Breast epithelium (tissue), 4 donors: Measurements from ENCODE around the gene THPO. TPM values are rescaled to one million over a fixed set of nuclear protein-coding genes. Genes with fewer than 3 reads are reported as not detected.

Source experiments
- DNase-seq, 2 donors: peaks; one replicate each; pipeline ENCODE4 v3.0.0-alpha.2; 2019; ENCODE audit warnings: low spot score in 2 of 2
- H3K27ac ChIP-seq, 2 donors: fragments of 200-600 bp; sonication (generic) in 1 of 2; one replicate each; pipeline ENCODE4 v1.5.1; 2016 to 2019; ENCODE audit warnings: mild to moderate bottlenecking in 1 of 2
- H3K27me3 ChIP-seq, 2 donors: fragments of 200-600 bp; sonication (generic) in 1 of 2; one replicate each; pipeline versions ENCODE4 v1.5.1 to v1.6.0; 2017 to 2019; ENCODE audit warnings: control low read depth in 1 of 2, mild to moderate bottlenecking in 1 of 2
- H3K36me3 ChIP-seq: fragments of 200-600 bp; one replicate; pipeline ENCODE4 v1.5.1; 2019
- H3K4me1 ChIP-seq, 2 donors: fragments of 200-600 bp; sonication (generic); one replicate each; pipeline ENCODE4 v1.5.1; 2016 to 2019; ENCODE audit warnings: control low read depth in 1 of 2
- H3K4me3 ChIP-seq, 3 donors: fragments of 200-600 bp; sonication (generic); 1 replicate in 2 of 3; 2 replicates in 1 of 3; pipeline ENCODE4 v1.5.1; 2016 to 2019; ENCODE audit warnings: mild to moderate bottlenecking in 3 of 3, moderate library complexity in 2 of 3
- H3K9me3 ChIP-seq, 2 donors: fragments of 200-600 bp; sonication (generic) in 1 of 2; one replicate each; pipeline ENCODE4 v1.5.1; 2016 to 2019; ENCODE audit warnings: control low read depth in 1 of 2
- CTCF ChIP-seq, 3 donors: fragments of 450-650 bp; IDR thresholded peaks; one replicate each; pipeline ENCODE4 v1.5.1; 2016 to 2017; ENCODE audit warnings: antibody characterized with exemption in 3 of 3, mild to moderate bottlenecking in 3 of 3, moderate library complexity in 3 of 3
- POLR2A ChIP-seq: fragments of 450-650 bp; IDR thresholded peaks from one replicate; pipeline ENCODE4 v1.6.1; 2016; ENCODE audit warnings: antibody characterized with exemption, mild to moderate bottlenecking, moderate library complexity
- POLR2AphosphoS5 ChIP-seq, 3 donors: sonication (generic); formaldehyde crosslinking; IDR thresholded peaks; one replicate each; pipeline ENCODE4 v1.6.1; 2017; ENCODE audit warnings: antibody characterized with exemption in 3 of 3
- intact Hi-C: fragments of 100-400 bp; cut with DNase I; formaldehyde crosslinking; loops from one replicate; pipeline ENCODE4 v1.15.1; 2023; ENCODE audit warnings: low total_unique reads
- total RNA-seq, 3 donors: library from RNA; depleted of rRNA; stranded (reverse); fragments of >200 nt; gene quantifications; one replicate each; pipeline ENCODE4 v1.1.0, GENCODE V29; 2016

The THPO gene
- total RNA-seq, 3 donors from 2014 or later, result 0.64 to 1.3 (median 0.73) TPM

GRCh38 chr3:184333700-184334099 is 44.3 kb downstream of the THPO start:
- H3K27me3 ChIP-seq, result no peaks in the 10 kb centered on the region
- no peaks in the 10 kb centered on the region for H3K9me3 ChIP-seq
- no peak for DNase-seq
- peak overlapping the region; percentile 98 for H3K27ac ChIP-seq
- H3K4me1 ChIP-seq, result peaks cover 8 to 11% of the 10 kb centered on the region in 2 donors
- intact Hi-C loops, result no loop called here
- TF ChIP-seq CTCF (IDR thresholded peaks at IDR 0.05) (no peak), POLR2AphosphoS5 (IDR thresholded peaks at IDR 0.05) (no peak), POLR2A (no peak)
- no peak overlapping the region for H3K4me3 ChIP-seq
- H3K36me3 ChIP-seq, result peaks cover 9% of the 10 kb centered on the region

- Histone ChIP-seq H3K9me3 (no peaks in the 10 kb centered on the region), H3K4me3 (no peak overlapping the region), H3K36me3 (peaks cover 13% of the 10 kb centered on the region), H3K27me3 (no peaks in the 10 kb centered on the region), H3K4me1 (peaks cover 6% of the 10 kb centered on the region in 2 donors), H3K27ac (peak overlapping the region; percentile 74 to 98)
- DNase-seq, result no peak
- no peak for TF ChIP-seq CTCF (IDR thresholded peaks at IDR 0.05)
- intact Hi-C loops, result no loop called here
Measured at GRCh38 chr3:184333190-184333589, 44.8 kb downstream of the THPO start.

- Histone ChIP-seq H3K9me3 (no peaks in the 10 kb centered on the region), H3K27ac (peak overlapping the region; percentile 74 to 98), H3K4me1 (no peaks in the 10 kb centered on the region), H3K36me3 (peaks cover 20% of the 10 kb centered on the region), H3K4me3 (no peak overlapping the region), H3K27me3 (no peaks in the 10 kb centered on the region)
- DNase-seq, result no peak
- intact Hi-C loops, result no loop called here
- TF ChIP-seq CTCF (IDR thresholded peaks at IDR 0.05), result no peak
- peak in 1 of 3 donors; percentile 41 for TF ChIP-seq POLR2AphosphoS5 (IDR thresholded peaks at IDR 0.05)
- TF ChIP-seq POLR2A, result no peak
Measured at GRCh38 chr3:184332370-184333090, 45.5 kb downstream of the THPO start.

- intact Hi-C loops, result no loop called here
- Histone ChIP-seq H3K36me3 (peaks cover 38% of the 10 kb centered on the region), H3K27me3 (no peaks in the 10 kb centered on the region), H3K9me3 (no peaks in the 10 kb centered on the region), H3K4me3 (no peak overlapping the region), H3K27ac (no peak overlapping the region), H3K4me1 (no peaks in the 10 kb centered on the region)
- TF ChIP-seq POLR2AphosphoS5 (IDR thresholded peaks at IDR 0.05), result no peak
- no peak for TF ChIP-seq CTCF (IDR thresholded peaks at IDR 0.05)
- no peak for TF ChIP-seq POLR2A
- DNase-seq, result no peak
Measured at GRCh38 chr3:184328516-184328915, 49.5 kb downstream of the THPO start.

- Histone ChIP-seq H3K4me1 (no peaks in the 10 kb centered on the region), H3K27me3 (no peaks in the 10 kb centered on the region), H3K4me3 (no peak overlapping the region), H3K27ac (no peak overlapping the region), H3K36me3 (peaks cover 50% of the 10 kb centered on the region), H3K9me3 (no peaks in the 10 kb centered on the region)
- no peak for TF ChIP-seq POLR2A
- TF ChIP-seq POLR2AphosphoS5 (IDR thresholded peaks at IDR 0.05), result no peak
- TF ChIP-seq CTCF (IDR thresholded peaks at IDR 0.05), result no peak
- DNase-seq, result no peak
- intact Hi-C loops, result no loop called here
Measured at GRCh38 chr3:184327171-184327570, 50.8 kb downstream of the THPO start.
